HG02610 (cell line): ENCODE measurements around the gene KCNAB1.
"Not testable (repeated sequence)": the region's sequence is repeated elsewhere in the genome, so short reads cannot be mapped to it uniquely, and the experiment has no call there.

Experiments
- ATAC-seq: cut with Tn5 transposase; IDR thresholded peaks from one replicate; pipeline ENCODE4 v1.9.1; 2021; ENCODE audit warnings: mild to moderate bottlenecking, moderate library complexity; ENCODE audit not compliant: unreplicated experiment

KCNAB1 gene

DNA sequence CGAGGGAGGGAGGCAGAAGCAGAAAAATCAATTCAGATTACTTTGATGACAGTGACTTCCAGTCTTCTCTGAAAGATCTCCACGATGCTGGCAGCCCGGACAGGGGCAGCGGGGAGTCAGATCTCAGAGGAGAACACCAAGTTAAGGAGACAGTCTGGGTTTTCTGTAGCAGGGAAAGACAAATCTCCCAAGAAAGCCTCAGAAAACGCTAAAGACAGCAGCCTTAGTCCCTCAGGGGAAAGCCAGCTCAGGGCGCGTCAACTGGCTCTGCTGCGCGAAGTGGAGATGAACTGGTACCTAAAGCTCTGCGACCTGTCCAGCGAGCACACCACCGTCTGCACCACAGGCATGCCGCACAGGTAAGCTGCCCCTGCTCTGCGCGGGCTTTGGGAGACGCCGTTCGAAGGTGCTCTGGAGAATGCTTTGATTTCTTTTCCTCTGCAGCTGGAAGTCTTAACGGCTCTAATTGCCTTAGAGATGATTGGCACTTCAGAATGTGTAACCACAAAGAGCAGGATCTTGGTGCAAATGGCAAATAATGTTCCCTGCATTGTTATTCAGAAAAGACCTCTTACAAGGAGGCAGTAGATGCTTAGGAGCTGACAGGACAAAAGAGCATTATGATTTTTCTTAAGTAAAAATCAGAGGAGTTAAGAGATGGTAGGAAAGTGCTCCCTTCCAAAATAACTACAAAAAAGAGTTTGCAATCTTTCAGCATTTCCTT, at the start of gene KCNAB1:
Gene KCNAB1 (plus strand): TSS at position 51 of the 724 bp plus-strand sequence.
- ATAC-seq: no peak

DNA sequence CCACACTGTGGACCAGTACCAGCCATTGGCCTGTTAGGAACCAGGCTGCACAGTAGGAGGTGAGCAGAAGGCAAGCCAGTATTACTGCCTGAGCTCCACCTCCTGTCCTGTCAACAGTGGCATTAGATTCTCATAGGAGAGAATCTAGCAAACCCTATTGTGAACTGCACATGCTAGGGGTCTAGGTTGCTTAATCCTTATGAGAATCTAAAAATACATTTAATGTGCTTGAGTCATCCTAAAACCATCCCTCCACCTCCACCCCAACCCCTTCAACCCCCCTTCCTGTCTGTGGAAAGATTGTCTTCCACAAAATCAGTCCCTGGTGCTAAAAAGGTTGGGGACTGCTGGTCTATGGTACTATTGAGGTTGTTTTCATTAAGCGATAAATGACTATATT, 49.3 kb upstream of the KCNAB1 start:
- ATAC-seq: no peak

DNA sequence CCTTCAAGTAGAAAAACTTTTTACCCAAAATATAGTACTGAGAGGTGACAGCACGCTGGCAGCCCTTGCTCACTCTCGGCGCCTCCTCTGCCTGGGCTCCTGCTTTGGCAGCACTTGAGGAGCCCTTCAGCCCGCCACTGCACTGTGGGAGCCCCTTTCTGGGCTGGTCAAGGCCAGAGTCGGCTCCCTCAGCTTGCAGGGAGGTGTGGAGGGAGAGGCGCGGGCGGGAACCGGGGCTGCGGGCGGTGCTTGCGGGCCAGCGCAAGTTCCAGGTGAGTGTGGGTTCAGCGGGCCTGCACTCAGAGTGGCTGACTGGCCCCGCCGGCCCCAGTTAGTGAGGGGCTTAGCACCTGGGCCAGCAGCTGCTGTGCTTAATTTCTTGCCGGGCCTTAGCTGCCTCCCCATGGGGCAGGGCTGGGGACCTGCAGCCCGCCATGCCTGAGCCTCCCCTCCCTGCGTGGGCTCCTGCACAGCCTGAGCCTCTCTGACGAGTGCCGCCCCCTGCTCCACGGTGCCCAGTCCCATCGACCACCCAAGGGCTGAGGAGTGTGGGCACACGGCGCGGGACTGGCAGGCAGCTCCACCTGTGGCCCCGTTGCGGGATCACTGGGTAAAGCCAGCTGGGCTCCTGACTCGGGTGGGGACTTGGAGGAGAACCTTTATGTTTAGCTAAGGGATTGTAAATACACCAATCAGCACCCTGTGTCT, 47.3 kb upstream of the KCNAB1 start:
- not testable (repeated sequence) for ATAC-seq

DNA sequence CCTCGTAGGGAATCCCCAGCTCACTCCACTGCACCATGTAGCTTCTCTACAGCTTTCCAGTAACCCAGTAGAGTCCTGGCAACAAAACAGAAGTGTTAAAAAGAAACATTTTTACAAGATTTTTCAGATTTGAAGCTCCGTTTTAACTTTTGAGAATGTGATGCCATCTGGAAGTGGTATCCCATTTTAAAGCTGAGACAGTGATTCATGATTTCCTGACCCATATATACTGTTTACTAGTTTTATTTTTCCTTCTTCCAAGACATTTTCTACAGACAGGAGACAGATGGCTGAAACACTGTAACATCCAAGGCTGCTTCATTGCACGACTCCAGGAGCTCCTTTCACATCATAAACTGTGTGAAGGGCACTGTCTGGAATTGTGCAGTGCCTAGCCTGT, 30.3 kb upstream of the KCNAB1 start:
- no peak for ATAC-seq

DNA sequence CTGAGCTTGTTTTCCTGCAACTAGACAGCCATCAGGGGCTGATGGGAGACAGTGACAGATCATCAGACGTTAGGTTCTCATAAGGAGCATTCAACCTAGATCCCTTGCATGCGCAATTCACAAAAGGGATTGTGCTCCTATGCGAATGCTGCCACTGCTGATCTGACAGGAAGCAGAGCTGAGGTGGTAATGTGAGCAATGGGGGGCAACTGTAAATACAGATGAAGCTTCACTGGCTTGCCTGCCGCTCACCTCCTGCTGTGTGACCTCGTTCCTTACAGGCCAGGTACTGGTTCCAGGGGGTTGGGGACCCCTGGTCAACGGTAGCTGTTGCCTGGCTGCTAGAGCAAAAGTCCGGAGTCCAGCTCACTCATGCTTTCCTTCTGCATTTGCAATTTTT, 26.4 kb upstream of the KCNAB1 start:
- ATAC-seq: no peak

DNA sequence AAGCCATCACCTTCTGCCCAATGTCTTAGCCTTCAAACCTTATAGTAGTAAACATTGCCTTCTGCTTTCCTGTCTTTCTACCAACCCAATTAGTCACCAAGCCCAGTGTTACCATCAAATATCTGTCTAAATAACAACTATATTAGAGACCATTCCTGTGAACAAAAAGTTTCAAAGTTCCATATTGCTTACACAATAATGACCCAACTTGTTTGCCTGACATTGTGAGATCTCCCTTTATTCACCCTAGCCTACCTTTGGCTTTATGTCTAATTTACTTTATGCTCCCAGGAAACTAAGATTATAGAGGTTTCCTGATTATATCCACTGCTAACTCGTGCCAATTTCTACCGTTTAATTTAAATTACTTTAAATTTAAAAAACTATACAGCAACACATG, 26.0 kb upstream of the KCNAB1 start:
- no peak for ATAC-seq

DNA sequence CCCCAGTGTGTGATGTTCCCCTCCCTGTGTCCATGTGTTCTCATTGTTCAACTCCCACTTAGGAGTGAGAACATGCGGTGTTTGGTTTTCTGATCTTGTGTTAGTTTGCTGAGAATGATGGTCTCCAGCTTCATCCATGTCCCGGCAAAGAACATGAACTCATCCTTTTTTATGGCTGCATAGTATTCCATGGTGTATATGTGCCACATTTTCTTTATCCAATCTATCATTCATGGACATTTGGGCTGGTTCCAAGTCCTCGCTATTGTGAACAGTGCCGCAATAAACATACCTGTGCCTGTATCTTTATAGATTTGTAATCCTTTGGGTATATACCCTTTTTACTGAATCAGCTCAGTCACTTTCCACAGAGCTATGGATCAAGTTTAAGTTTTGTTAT, 24.7 kb upstream of the KCNAB1 start:
- not testable (repeated sequence) for ATAC-seq

DNA sequence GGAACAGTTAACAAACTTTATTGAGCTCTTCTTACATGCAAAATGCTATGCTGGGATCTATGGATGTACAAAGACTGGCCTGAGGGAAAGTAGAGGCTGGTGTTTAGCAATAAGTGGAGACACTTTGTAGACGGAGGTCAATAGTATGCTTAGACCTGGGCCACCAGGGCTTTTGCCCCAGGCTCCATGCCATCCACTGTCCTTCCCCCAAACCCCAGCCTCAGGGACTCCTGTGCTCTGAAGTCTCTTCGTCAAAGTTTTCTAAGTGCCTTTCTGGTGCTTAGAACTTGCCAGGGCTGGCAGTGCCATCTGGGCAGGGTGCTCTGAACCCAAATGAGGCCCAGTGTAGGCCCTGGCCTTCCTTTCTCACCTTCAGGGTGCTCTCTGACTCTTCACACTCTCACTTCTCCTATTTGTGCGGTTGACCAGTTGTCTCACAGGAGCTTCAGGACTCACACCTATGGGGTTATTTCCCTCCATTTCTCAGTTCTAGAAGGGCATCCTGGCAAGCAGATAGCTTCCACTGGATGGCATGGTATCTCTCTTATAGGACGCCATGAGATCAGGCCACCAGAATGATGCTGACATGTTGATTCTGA, 21.8 kb upstream of the KCNAB1 start:
- ATAC-seq: peak; percentile 72

DNA sequence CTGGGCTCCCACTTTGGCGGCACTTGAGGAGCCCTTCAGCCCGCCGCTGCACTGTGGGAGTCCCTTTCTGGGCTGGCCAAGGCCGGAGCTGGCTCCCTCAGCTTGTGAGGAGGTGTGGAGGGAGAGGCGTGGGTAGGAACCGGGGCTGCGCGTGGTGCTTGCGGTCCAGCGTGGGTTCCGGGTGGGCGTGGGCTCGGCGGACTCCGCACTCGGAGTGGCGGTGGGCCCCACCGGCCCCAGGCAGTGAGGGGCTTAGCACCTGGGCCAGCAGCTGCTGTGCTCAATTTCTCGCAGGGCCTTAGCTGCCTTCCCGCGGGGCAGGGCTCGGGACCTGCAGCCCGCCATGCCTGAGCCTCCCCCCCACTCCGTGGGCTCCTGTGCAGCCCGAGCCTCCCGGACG, 21.0 kb upstream of the KCNAB1 start:
- ATAC-seq: not testable (repeated sequence)

DNA sequence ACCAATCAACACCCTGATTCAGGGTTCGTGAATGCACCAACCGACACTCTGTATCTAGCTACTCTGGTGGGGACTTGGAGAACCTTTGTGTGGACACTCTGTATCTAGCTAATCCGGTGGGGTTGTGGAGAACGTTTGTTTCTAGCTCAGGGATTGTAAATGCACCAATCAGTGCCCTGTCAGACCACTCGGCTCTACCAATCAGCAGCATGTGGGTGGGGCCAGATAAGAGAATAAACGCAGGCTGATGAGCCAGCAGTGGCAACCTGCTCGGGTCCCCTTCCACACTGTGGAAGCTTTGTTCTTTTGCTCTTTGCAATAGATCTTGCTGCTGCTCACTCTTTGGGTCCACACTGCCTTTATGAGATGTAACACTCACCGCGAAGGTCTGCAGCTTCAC, 20.4 kb upstream of the KCNAB1 start:
- ATAC-seq: not testable (repeated sequence)

DNA sequence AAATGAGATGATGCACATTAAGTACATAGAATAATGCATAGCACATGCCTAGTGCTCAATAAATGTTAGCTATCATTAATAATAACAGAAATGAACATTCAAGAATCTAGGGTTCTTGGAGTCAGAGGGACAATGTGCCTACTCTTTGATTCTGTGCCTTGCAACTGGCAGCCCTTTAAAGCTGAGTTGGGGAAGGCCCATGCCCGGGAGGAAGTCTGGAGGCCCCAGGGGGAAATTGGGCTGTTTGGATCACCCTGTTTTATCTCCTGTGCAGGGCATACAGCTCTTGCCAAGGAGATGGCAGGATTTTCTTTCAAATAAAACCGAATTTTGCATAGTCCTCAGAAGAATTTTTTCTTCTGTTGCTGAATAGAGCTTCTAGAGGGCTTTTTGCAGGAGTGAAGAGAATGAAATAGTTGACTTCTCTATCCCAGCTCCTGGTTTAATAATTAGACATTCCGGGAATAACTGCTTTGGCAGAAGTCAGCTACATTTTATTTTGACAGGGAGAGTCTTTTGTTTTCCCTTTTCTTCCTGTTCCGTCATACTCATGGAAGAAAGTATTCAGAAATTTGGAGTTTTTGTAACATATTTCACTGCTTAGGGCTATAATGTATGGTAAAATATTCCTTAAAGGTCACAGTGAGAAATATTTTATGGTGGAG, 18.0 kb upstream of the KCNAB1 start:
- no peak for ATAC-seq

DNA sequence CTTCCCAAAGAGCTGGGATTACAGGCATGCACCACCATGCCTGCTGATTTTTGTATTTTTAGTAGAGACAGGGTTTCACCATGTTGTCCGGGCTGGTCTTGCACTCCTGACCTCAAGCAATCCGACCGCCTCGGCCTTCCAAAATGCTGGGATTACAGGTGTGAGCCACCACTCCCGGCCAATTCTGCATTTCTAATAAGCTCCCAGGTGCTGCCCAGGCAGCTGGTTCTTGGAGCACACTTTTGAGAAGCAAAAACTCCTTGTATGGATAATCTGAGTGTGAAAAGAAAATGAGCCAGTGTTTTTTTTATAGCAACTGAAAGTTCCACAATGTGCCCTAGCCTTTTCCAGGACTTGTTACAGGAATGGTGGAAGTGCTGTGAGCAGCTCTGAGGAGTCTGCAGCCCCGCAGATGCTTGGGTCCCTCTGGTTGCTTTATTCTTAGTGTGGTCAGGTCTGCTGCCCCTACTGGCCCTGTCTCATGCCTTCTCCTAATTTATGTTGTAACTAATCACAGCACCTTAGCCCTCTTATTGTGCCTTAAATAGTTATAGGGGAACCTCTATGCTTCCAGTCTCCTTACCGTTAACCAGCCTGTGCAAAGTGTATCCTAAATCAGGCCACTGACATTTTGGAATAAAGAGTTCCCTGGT, 13.5 kb upstream of the KCNAB1 start:
- ATAC-seq: no peak

DNA sequence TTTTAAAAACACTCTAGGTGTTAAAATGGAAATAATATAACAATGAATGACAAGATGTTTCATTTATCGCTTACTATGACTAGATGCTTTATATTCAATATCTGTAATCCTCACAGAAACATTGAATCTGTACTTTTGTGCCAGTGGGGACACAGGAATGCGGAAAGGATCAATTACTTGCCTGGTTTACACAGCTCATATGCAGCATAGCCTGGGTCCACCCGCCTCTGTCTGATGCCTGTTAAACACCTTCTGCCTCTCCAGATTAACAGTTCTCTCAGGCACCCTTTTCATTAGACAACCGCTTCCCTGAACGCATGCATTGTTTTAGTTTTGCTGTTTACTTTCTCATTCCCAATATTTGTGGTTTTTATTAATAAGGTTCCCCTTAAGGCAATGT, 12.9 kb upstream of the KCNAB1 start:
- ATAC-seq: no peak

DNA sequence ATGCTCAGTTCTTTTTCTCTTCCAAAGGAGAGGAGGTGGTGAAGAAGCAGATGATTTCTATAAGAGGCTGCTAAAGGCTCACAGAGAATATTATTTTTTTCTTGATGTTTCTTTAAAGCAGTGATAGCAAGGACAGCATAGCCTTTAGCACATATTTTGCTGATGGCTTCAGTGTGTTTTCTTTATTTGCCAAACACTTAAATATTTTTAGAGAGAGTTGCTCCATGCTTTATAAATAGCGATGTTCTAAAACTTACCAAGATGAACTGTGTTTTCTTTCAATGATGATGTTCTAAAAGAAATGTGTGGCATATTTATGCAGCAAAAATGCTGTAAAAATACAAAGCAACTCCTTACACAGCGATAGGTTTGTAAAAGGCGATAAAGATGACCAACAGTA, 11.8 kb upstream of the KCNAB1 start:
- no peak for ATAC-seq

DNA sequence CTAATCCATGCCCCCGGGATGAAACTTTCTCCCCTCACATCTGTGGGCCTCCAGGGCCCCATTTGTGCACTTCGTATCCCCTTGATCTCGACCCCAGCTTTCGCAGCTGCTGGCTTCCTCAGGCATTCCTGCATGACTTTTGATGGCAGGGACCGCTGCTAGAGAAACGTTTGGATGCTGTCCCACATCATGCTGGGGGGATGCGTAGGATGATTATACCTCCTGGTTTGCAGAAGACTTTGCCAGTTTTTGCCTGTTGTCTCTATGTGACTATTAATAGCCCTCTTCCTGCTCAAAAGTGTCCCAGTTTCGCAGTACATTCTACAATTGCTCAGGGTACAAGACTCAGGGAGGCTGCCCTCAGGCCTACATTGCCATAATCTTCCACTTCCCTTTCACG, 10.4 kb upstream of the KCNAB1 start:
- no peak for ATAC-seq

DNA sequence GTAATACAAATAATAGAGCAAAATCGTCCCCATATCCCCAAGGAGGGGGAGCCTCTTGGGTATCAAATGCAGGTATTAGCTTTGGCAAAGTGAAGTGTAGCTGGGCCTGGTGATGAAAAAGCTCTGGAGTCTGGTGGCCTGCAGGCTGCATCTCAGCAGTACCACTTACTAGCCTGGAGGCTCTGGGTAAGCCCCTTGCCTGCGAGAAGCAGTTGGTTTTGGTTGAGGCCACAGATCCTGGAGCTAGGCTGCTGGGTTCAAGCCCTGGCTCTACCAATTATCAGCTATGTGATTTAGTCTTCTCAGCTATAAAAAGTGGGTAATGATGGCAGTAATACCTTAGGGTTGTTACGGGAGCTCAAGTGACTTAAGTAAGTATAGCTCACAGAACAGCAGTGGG, 6.1 kb downstream of the KCNAB1 start:
- ATAC-seq: no peak

DNA sequence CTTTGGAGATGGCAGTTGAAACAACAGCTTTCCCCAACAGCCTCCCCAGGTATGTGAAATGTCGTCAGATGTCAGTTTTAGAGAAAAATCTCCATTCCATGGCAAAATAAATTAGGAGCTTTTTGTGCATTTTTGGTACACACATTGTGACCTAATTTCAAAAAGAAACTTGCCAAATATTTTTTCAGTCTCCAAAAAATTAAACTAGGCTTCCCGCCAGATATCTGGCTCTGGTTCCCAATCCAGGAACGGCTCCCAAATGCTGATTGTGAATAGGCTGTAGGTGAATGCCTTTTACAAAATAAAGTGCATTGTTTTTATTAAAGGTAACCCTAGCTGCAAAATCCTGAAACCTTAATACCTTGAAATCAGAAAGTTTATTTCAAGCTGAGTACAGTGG, 10.9 kb downstream of the KCNAB1 start:
- no peak for ATAC-seq

DNA sequence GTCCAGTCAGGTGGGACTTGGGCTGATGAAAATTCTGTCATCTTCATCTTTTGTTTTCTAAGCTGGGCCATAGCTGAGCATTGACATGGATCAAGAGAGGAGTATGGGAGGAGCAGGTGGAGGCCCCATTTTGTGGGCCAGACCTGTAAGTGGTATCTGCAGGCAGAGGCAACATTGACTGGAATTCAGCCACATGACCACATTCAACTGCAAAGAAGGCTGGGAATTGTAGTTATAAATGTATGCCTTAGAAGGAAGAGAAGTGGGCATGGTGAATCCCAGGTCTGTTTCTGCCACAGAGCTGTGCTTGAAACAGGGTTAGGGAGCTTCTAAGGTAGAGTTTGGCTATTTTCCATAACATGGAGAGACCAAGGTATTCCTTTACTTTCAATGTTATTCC, 11.4 kb downstream of the KCNAB1 start:
- ATAC-seq: no peak

DNA sequence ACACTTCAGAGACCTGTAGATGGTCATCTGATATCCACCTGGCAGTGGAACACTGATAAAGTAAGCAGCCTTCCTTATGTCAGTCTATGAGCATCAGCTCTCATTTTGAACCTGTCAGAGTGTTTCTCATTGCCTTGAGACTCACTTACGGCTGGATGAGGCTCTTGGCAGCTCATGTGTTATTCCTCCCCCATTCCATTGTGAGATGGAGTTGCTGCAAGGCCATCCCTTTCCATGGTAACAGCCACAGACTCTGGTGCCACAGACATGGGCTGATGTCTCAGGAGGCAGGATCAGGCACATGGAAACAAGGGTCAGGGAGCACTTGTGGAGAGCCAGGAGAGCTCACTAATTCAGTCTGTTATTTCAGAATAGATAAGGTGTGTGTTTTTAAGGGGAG, 11.9 kb downstream of the KCNAB1 start:
- ATAC-seq: no peak

DNA sequence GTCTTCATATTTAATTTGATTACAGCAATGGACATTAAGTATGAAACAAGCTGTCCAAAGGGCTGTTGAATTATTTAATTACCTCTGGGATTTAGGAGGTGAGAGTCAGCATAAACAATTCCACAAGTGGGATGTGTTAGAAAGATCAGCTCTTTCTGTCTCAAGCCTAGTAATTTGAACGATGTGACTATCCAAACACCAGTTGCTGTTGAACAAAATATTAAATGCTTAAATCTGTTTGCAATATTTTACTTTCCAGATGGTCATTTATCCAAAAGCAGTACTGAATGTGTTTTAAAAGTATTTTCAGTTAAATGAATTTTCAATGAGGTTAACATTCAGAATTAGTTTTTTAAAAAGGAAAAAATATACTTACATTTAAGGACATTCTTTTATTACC, 12.7 kb downstream of the KCNAB1 start:
- ATAC-seq: no peak

DNA sequence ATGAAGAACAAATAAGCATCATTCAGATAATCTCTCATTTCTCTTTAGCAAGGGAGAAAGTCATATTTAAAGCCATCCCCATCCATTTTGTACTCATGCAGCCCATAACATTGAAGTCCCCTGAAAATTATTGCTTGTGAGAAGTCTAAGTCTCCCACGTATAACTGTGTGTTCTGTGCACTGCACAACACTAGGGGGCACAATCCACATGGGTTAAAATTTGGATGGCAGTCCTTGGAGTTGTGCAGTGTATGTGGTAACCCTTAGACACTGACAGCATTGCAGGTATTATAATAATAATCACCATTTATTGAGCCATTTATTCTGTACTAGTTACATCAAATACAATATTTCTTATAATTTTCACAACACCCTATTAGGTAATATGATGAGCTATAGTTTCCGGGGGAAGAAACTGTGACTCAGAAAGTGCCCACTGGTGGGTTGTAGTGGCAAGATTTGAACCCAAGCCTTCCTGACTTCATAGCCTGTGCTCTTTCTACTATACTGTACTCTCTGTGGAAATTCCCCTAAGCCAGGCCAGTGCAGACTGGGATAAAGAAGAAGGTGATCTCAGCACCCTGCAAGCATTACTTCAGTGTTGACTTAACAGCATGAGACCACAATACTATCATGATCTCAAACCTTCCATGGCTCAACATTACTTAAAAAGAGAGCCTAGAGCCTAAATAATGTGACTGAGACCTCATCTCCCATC, 15.7 kb downstream of the KCNAB1 start:
- no peak for ATAC-seq
